Measurements from ENCODE around the gene STK10. TPM values are rescaled to one million over a fixed set of nuclear protein-coding genes. Genes with fewer than 3 reads are reported as not detected.

The STK10 gene
- total and polyA plus RNA-seq, 9 of the 15 experiments (the other 6 are each of a cell fraction or from before 2014, with no cell fraction given): 0.30 to 6.7 (median 2.4) TPM

DNA sequence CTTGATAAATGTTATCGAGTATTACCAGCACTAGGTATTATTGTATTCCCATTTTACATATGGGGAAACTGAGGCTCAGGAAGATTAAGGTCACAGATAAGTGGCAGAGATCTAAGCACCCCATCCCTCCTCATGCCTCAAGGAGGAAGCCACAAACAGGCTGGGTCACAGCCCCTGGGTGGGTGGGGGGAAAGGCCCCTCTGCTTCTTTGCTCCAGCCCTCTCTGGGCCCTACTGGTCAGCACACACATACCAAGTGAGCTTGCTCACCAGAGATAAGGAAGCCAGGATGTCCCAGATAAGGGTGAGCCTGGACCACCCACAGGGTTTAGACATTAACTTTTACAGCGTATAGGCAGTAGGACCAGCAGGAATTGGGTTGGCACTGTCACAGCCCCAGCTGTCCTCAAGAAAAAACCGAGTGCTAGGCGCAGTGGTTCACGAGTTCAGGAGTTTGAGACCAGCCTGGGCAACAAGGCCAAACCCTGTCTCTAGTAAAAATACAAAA is 45.3 kb downstream of the STK10 start (continued):
- TF ChIP-seq, protein P1, sequence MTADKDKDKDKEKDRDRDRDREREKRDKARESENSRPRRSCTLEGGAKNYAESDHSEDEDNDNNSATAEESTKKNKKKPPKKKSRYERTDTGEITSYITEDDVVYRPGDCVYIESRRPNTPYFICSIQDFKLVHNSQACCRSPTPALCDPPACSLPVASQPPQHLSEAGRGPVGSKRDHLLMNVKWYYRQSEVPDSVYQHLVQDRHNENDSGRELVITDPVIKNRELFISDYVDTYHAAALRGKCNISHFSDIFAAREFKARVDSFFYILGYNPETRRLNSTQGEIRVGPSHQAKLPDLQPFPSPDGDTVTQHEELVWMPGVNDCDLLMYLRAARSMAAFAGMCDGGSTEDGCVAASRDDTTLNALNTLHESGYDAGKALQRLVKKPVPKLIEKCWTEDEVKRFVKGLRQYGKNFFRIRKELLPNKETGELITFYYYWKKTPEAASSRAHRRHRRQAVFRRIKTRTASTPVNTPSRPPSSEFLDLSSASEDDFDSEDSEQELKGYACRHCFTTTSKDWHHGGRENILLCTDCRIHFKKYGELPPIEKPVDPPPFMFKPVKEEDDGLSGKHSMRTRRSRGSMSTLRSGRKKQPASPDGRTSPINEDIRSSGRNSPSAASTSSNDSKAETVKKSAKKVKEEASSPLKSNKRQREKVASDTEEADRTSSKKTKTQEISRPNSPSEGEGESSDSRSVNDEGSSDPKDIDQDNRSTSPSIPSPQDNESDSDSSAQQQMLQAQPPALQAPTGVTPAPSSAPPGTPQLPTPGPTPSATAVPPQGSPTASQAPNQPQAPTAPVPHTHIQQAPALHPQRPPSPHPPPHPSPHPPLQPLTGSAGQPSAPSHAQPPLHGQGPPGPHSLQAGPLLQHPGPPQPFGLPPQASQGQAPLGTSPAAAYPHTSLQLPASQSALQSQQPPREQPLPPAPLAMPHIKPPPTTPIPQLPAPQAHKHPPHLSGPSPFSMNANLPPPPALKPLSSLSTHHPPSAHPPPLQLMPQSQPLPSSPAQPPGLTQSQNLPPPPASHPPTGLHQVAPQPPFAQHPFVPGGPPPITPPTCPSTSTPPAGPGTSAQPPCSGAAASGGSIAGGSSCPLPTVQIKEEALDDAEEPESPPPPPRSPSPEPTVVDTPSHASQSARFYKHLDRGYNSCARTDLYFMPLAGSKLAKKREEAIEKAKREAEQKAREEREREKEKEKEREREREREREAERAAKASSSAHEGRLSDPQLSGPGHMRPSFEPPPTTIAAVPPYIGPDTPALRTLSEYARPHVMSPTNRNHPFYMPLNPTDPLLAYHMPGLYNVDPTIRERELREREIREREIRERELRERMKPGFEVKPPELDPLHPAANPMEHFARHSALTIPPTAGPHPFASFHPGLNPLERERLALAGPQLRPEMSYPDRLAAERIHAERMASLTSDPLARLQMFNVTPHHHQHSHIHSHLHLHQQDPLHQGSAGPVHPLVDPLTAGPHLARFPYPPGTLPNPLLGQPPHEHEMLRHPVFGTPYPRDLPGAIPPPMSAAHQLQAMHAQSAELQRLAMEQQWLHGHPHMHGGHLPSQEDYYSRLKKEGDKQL (CRISPR knock-in tag; IDR thresholded peaks at IDR 0.05; ENCODE audit: borderline replicate concordance): no peak
- no peak; the same call in 1 of the 2 replicates for TF ChIP-seq ZKSCAN1 (IDR thresholded peaks at IDR 0.05; ENCODE audit: low read depth, low read length)
- TF ChIP-seq POLR2AphosphoS2 (IDR thresholded peaks at IDR 0.05; ENCODE audit: low read length): no peak
- TF ChIP-seq, protein P2, sequence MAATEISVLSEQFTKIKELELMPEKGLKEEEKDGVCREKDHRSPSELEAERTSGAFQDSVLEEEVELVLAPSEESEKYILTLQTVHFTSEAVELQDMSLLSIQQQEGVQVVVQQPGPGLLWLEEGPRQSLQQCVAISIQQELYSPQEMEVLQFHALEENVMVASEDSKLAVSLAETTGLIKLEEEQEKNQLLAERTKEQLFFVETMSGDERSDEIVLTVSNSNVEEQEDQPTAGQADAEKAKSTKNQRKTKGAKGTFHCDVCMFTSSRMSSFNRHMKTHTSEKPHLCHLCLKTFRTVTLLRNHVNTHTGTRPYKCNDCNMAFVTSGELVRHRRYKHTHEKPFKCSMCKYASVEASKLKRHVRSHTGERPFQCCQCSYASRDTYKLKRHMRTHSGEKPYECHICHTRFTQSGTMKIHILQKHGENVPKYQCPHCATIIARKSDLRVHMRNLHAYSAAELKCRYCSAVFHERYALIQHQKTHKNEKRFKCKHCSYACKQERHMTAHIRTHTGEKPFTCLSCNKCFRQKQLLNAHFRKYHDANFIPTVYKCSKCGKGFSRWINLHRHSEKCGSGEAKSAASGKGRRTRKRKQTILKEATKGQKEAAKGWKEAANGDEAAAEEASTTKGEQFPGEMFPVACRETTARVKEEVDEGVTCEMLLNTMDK (IDR thresholded peaks at IDR 0.05; ENCODE audit: borderline replicate concordance, insufficient read depth, low read depth, low read length, poor library complexity, severe bottlenecking): no peak
- TF ChIP-seq, protein P3, sequence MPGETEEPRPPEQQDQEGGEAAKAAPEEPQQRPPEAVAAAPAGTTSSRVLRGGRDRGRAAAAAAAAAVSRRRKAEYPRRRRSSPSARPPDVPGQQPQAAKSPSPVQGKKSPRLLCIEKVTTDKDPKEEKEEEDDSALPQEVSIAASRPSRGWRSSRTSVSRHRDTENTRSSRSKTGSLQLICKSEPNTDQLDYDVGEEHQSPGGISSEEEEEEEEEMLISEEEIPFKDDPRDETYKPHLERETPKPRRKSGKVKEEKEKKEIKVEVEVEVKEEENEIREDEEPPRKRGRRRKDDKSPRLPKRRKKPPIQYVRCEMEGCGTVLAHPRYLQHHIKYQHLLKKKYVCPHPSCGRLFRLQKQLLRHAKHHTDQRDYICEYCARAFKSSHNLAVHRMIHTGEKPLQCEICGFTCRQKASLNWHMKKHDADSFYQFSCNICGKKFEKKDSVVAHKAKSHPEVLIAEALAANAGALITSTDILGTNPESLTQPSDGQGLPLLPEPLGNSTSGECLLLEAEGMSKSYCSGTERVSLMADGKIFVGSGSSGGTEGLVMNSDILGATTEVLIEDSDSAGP (CRISPR knock-in tag; IDR thresholded peaks at IDR 0.05): no peak
- TF ChIP-seq, protein P4, sequence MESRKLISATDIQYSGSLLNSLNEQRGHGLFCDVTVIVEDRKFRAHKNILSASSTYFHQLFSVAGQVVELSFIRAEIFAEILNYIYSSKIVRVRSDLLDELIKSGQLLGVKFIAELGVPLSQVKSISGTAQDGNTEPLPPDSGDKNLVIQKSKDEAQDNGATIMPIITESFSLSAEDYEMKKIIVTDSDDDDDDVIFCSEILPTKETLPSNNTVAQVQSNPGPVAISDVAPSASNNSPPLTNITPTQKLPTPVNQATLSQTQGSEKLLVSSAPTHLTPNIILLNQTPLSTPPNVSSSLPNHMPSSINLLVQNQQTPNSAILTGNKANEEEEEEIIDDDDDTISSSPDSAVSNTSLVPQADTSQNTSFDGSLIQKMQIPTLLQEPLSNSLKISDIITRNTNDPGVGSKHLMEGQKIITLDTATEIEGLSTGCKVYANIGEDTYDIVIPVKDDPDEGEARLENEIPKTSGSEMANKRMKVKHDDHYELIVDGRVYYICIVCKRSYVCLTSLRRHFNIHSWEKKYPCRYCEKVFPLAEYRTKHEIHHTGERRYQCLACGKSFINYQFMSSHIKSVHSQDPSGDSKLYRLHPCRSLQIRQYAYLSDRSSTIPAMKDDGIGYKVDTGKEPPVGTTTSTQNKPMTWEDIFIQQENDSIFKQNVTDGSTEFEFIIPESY (CRISPR knock-in tag; IDR thresholded peaks at IDR 0.05): 0 out of 2 replicates have a peak, but pooled peaks have one; percentile 19
- TF ChIP-seq SAFB2 (IDR thresholded peaks at IDR 0.05; ENCODE audit: borderline replicate concordance, low read depth, low read length, severe bottlenecking): no peak
- no peak for TF ChIP-seq SRSF1 (IDR thresholded peaks at IDR 0.05; ENCODE audit: low read depth, low read length)
- no peak for TF ChIP-seq ZNF75A (CRISPR knock-in tag; IDR thresholded peaks at IDR 0.05)
- no peak for TF ChIP-seq KDM2B (CRISPR knock-in tag; IDR thresholded peaks at IDR 0.05)
